Neural progenitor cell (in vitro differentiated cells): ENCODE measurements around the gene ADK. TPM values are rescaled to one million over a fixed set of nuclear protein-coding genes. Genes with fewer than 3 reads are reported as not detected.
"Not testable (repeated sequence)": the region's sequence is repeated elsewhere in the genome, so short reads cannot be mapped to it uniquely, and the experiment has no call there.

Experiments used
- DNase-seq: peaks from one replicate; pipeline ENCODE4 v3.0.0-alpha.2; 2016; ENCODE audit warnings: low spot score
- H2AFZ ChIP-seq: fragments of 200-600 bp; sonication (generic); replicated peaks from 2 replicates; pipeline ENCODE4 v1.6.1; 2016; ENCODE audit warnings: antibody characterized with exemption
- H3F3A ChIP-seq: fragments of 200-600 bp; sonication (generic); 2 replicates; pipeline ENCODE4 v1.6.1; 2016; ENCODE audit warnings: antibody characterized with exemption, low read depth
- H3K27ac ChIP-seq: fragments of 200-600 bp; sonication (generic); 2 replicates; pipeline ENCODE4 v1.5.1; 2016; ENCODE audit warnings: mild to moderate bottlenecking
- H3K27me3 ChIP-seq: fragments of 200-600 bp; sonication (generic); 2 replicates; pipeline ENCODE4 v1.6.1; 2016; ENCODE audit warnings: mild to moderate bottlenecking, moderate library complexity
- H3K36me3 ChIP-seq: fragments of 200-600 bp; sonication (generic); 2 replicates; pipeline ENCODE4 v1.5.1; 2016
- H3K4me1 ChIP-seq: fragments of 200-600 bp; sonication (generic); 2 replicates; pipeline ENCODE4 v1.6.1; 2016; ENCODE audit warnings: mixed run types
- H3K4me2 ChIP-seq: fragments of 200-600 bp; sonication (generic); 2 replicates; pipeline ENCODE4 v1.6.1; 2016
- H3K4me3 ChIP-seq: fragments of 200-600 bp; sonication (generic); 2 replicates; pipeline ENCODE4 v1.5.1; 2016
- H3K79me2 ChIP-seq: fragments of 200-600 bp; sonication (generic); 2 replicates; pipeline ENCODE4 v1.6.1; 2016; ENCODE audit warnings: low read depth
- H3K9ac ChIP-seq: fragments of 200-600 bp; sonication (generic); 2 replicates; pipeline ENCODE4 v1.6.1; 2016
- H3K9me3 ChIP-seq: fragments of 200-600 bp; sonication (generic); 2 replicates; pipeline ENCODE4 v1.5.1; 2016; ENCODE audit warnings: low read depth
- H4K20me1 ChIP-seq: fragments of 200-600 bp; sonication (generic); 2 replicates; pipeline ENCODE4 v1.6.1; 2016; ENCODE audit warnings: low read depth
- H3K27ac Mint-ChIP-seq: 3 replicates; pipeline ENCODE4 v1.8.0; 2021; ENCODE audit warnings: mixed read lengths
- H3K27me3 Mint-ChIP-seq: 2 replicates; pipeline ENCODE4 v1.8.0; 2022; ENCODE audit warnings: low read depth, mild to moderate bottlenecking, inconsistent platforms, moderate library complexity, mixed read lengths; ENCODE audit not compliant: insufficient read depth
- H3K36me3 Mint-ChIP-seq: 3 replicates; pipeline ENCODE4 v1.8.0; 2021; ENCODE audit warnings: mixed read lengths
- H3K4me1 Mint-ChIP-seq: 3 replicates; pipeline ENCODE4 v1.8.0; 2021; ENCODE audit warnings: mixed read lengths
- H3K4me3 Mint-ChIP-seq: 3 replicates; pipeline ENCODE4 v1.8.0; 2021; ENCODE audit warnings: mild to moderate bottlenecking, moderate library complexity, mixed read lengths
- H3K9me3 Mint-ChIP-seq: 3 replicates; pipeline ENCODE4 v1.8.0; 2020; ENCODE audit warnings: mixed read lengths
- CTCF ChIP-seq: fragments of 200-600 bp; sonication (generic); IDR thresholded peaks from 2 replicates; pipeline ENCODE4 v1.5.1; 2017; ENCODE audit warnings: antibody characterized with exemption, mild to moderate bottlenecking
- EZH2 ChIP-seq: fragments of 200-600 bp; sonication (generic); IDR thresholded peaks from 2 replicates; pipeline ENCODE4 v1.6.1; 2017; ENCODE audit warnings: antibody characterized with exemption, mild to moderate bottlenecking, moderate library complexity
- EZH2phosphoT487 ChIP-seq: fragments of 200-600 bp; sonication (generic); IDR thresholded peaks from 2 replicates; pipeline ENCODE4 v1.6.1; 2017; ENCODE audit warnings: antibody characterized with exemption
- total RNA-seq: library from RNA; depleted of rRNA; stranded (reverse); fragments of >200 nt; gene quantifications from 2 replicates; pipeline ENCODE4 v1.2.3, GENCODE V29; 2015; ENCODE audit warnings: low replicate concordance

Gene ADK
- total RNA-seq, 1 donor from 2014 or later = 50.9 TPM

- Histone ChIP-seq H3K4me3 (no peak overlapping the region), H3K4me2 (no peak overlapping the region), H3K36me3 (peaks cover 30% of the 10 kb centered on the region), H3K9ac (no peak overlapping the region), H3F3A (peaks cover 9% of the 10 kb centered on the region), H3K4me1 (no peaks in the 10 kb centered on the region), H3K27me3 (no peaks in the 10 kb centered on the region), H3K9me3 (no peaks in the 10 kb centered on the region), H3K79me2 (peaks cover 5% of the 10 kb centered on the region), H3K27ac (no peak overlapping the region), H4K20me1 (no peaks in the 10 kb centered on the region), H2AFZ (no peak overlapping the region)
- TF ChIP-seq EZH2phosphoT487 = no peak
- no peak for TF ChIP-seq EZH2
- no peak for TF ChIP-seq CTCF
- no peak overlapping the region for H3K27ac Mint-ChIP-seq
- no peak for DNase-seq
- no peak overlapping the region for H3K4me3 Mint-ChIP-seq
- H3K36me3 Mint-ChIP-seq = peaks cover 21% of the 10 kb centered on the region
- H3K9me3 Mint-ChIP-seq = no peaks in the 10 kb centered on the region
- no peaks in the 10 kb centered on the region for H3K4me1 Mint-ChIP-seq
- no peaks in the 10 kb centered on the region for H3K27me3 Mint-ChIP-seq
These were observed 15.6 kb upstream of the ADK start for GRCh38 chr10:74135452-74135851.

DNA sequence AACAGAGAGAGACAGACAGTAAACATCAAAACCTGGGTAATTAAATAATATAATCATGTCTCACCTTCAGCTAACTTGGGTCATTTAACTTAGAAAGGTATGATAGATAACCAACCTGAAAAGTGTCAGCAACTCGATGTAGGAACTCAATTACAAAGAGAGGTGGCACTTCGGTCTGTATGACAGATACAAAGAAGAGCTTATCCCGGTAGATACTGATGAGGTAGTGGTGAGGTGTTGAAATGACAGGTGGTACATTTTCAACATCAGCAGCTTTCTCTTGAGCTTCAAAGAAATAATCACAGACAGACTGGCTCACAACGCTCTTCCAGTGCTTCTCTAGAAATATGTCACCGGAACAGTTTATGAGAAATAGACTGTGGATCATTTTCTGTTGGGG lies 13.0 kb upstream of the ADK start:
- Histone ChIP-seq H3K9me3 (no peaks in the 10 kb centered on the region), H3K4me3 (no peak overlapping the region), H3K36me3 (peaks cover 30% of the 10 kb centered on the region), H3K27ac (peak overlapping the region; percentile 13), H3F3A (peaks cover 9% of the 10 kb centered on the region), H4K20me1 (no peaks in the 10 kb centered on the region), H3K79me2 (peaks cover 26% of the 10 kb centered on the region), H2AFZ (no peak overlapping the region), H3K4me1 (no peaks in the 10 kb centered on the region), H3K27me3 (no peaks in the 10 kb centered on the region), H3K4me2 (no peak overlapping the region), H3K9ac (no peak overlapping the region)
- Mint-ChIP-seq H3K9me3 (no peaks in the 10 kb centered on the region), H3K27ac (no peak overlapping the region), H3K27me3 (no peaks in the 10 kb centered on the region), H3K4me3 (no peak overlapping the region), H3K4me1 (no peaks in the 10 kb centered on the region), H3K36me3 (peaks cover 16% of the 10 kb centered on the region)
- no peak for TF ChIP-seq EZH2phosphoT487
- no peak for TF ChIP-seq EZH2
- TF ChIP-seq CTCF = no peak
- no peak for DNase-seq

DNA sequence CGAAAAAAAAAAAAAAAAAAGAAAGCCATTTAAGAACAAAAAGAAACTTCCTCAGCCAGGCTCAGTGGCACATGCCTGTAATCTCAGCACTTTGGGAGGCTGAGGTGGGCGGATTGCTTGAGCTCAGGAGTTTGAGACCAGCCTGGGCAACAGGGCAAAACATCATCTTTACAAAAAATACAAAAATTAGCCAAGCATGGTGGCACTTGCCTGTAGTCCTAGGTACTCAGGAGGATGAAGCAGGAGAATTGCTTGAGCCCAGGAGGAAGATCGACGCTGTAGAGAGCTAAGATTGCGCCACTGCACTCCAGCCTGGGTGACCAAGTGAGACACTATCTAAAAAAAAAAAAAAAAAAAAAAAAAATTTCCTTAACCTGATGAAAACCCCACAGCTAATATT lies 12.4 kb upstream of the ADK start:
- H3K9me3 ChIP-seq, H3K4me1 ChIP-seq, H2AFZ ChIP-seq, DNase-seq, H3K9ac ChIP-seq, H3K4me1 Mint-ChIP-seq, H3K4me3 ChIP-seq, H3F3A ChIP-seq, H3K4me3 Mint-ChIP-seq, H3K27me3 Mint-ChIP-seq, H3K9me3 Mint-ChIP-seq, H3K27ac Mint-ChIP-seq, H3K27me3 ChIP-seq, H4K20me1 ChIP-seq, H3K4me2 ChIP-seq: not testable (repeated sequence)
- peaks cover 16% of the 10 kb centered on the region for H3K36me3 Mint-ChIP-seq
- peaks cover 32% of the 10 kb centered on the region for H3K79me2 ChIP-seq
- peaks cover 30% of the 10 kb centered on the region for H3K36me3 ChIP-seq
- H3K27ac ChIP-seq = peak overlapping the region; percentile 13

GRCh38 chr10:74139981-74140380 lies 11.0 kb upstream of the ADK start:
- TF ChIP-seq EZH2 (no peak), CTCF (no peak), EZH2phosphoT487 (no peak)
- Mint-ChIP-seq H3K4me3 (no peak overlapping the region), H3K4me1 (no peaks in the 10 kb centered on the region), H3K27ac (no peak overlapping the region), H3K9me3 (no peaks in the 10 kb centered on the region), H3K36me3 (peaks cover 10% of the 10 kb centered on the region), H3K27me3 (no peaks in the 10 kb centered on the region)
- no peak for DNase-seq
- Histone ChIP-seq H3K9ac (no peak overlapping the region), H3K4me1 (no peaks in the 10 kb centered on the region), H3K27ac (no peak overlapping the region), H3F3A (peaks cover 9% of the 10 kb centered on the region), H4K20me1 (no peaks in the 10 kb centered on the region), H3K27me3 (no peaks in the 10 kb centered on the region), H2AFZ (no peak overlapping the region), H3K79me2 (peaks cover 43% of the 10 kb centered on the region), H3K4me2 (no peak overlapping the region), H3K4me3 (no peak overlapping the region), H3K9me3 (no peaks in the 10 kb centered on the region), H3K36me3 (peaks cover 28% of the 10 kb centered on the region)
